Testis (tissue), 3 donors: ENCODE data around the gene MAEA. TPM values are rescaled to one million over a fixed set of nuclear protein-coding genes. Genes with fewer than 3 reads are reported as not detected.
A peak's percentile ranks its signal among the peaks of the same experiment; 100 is the strongest.

Experiments used
- DNase-seq: peaks from one replicate; pipeline ENCODE4 v3.0.0-alpha.2; 2019
- H3K27ac ChIP-seq, 2 donors: fragments of 200-600 bp; sonication (generic); one replicate each; pipeline ENCODE4 v1.5.1; 2019
- H3K27me3 ChIP-seq: fragments of 200-600 bp; sonication (generic); one replicate; pipeline ENCODE4 v1.5.1; 2019
- H3K36me3 ChIP-seq: fragments of 200-600 bp; sonication (generic); one replicate; pipeline ENCODE4 v1.5.1; 2017; ENCODE audit warnings: low read depth; ENCODE audit errors: missing control alignments
- H3K4me1 ChIP-seq: fragments of 200-600 bp; sonication (generic); one replicate; pipeline ENCODE4 v1.5.1; 2019
- H3K4me3 ChIP-seq, 2 donors: fragments of 200-600 bp; sonication (generic); one replicate each; pipeline ENCODE4 v1.5.1; 2017 to 2019
- H3K9me3 ChIP-seq: fragments of 200-600 bp; sonication (generic); one replicate; pipeline ENCODE4 v1.5.1; 2017
- POLR2A ChIP-seq: fragments of 450-650 bp; IDR thresholded peaks from one replicate; pipeline ENCODE4 v1.6.1; 2017; ENCODE audit warnings: antibody characterized with exemption, mild to moderate bottlenecking, moderate library complexity
- WGBS, 2 donors: methylation state at CpG; one replicate each; pipeline ENCODE4 v1.1.5; 2018; 5-methylcytosine and 5-hydroxymethylcytosine counted together
- intact Hi-C: fragments of 100-400 bp; cut with DNase I; formaldehyde crosslinking; loops from one replicate; pipeline ENCODE4 v1.15.1; 2023; ENCODE audit warnings: low total_unique reads
- polyA plus RNA-seq: library from polyadenylated mRNA; stranded (reverse); fragments of 350-450 nt; fragmentation: Illumina TruSeq; extraction: RNeasy Lipid Tissue Mini Kit (QIAGEN cat#74804); gene quantifications from one replicate; pipeline ENCODE4 v1.2.3, GENCODE V29; 2014; ENCODE audit warnings: low read depth, low replicate concordance; ENCODE audit not compliant: insufficient read depth
- total RNA-seq, 2 donors: library from RNA; depleted of rRNA; stranded (reverse); fragments of >200 nt; gene quantifications; one replicate each; pipeline ENCODE4 v1.2.3, GENCODE V29; 2016
- TF ChIP-seq, protein P1 (sequence below), 3 experiments: fragments of 450-650 bp in 2 of 3; fragments of 200-600 bp in 1 of 3; sonication (generic) in 1 of 3; IDR thresholded peaks; one replicate each; pipeline ENCODE4 v1.5.1; 2016 to 2019; ENCODE audit warnings: antibody characterized with exemption in 3 of 3, mild to moderate bottlenecking in 2 of 3, moderate library complexity in 1 of 3

Gene MAEA
- total and polyA plus RNA-seq, 3 donors from 2014 or later = 71.2 to 129 (median 94.2) TPM

DNA sequence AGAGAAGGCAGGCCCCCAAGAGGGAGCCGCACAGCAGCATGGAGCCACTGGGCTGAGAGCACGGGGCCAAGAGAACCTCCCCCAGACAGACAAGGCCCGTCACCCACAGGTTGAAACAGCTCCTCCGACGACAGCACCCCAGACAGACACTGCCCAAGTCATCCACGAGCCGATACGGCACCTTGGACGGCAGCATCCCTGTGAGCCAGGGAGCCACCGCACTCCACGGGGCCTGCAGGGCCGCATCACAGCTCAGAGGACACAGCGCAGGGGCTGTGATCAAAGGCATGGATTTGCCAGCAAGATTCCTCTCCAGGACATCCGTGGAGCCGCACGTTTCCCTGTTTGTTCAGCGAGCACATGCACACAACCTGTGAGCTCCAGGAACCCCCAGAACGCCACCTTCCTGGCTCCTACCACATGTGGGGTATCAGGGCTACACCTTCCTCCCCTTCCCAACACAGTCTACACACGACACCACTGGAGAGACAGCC, 44.7 kb upstream of the MAEA start:
- Histone ChIP-seq H3K4me3 (no peak overlapping the region), H3K9me3 (no peaks in the 10 kb centered on the region), H3K27me3 (no peaks in the 10 kb centered on the region), H3K4me1 (peaks cover 36% of the 10 kb centered on the region), H3K27ac (no peak overlapping the region), H3K36me3 (no peaks in the 10 kb centered on the region)
- peak; percentile 14 for DNase-seq
- TF ChIP-seq, protein P1, sequence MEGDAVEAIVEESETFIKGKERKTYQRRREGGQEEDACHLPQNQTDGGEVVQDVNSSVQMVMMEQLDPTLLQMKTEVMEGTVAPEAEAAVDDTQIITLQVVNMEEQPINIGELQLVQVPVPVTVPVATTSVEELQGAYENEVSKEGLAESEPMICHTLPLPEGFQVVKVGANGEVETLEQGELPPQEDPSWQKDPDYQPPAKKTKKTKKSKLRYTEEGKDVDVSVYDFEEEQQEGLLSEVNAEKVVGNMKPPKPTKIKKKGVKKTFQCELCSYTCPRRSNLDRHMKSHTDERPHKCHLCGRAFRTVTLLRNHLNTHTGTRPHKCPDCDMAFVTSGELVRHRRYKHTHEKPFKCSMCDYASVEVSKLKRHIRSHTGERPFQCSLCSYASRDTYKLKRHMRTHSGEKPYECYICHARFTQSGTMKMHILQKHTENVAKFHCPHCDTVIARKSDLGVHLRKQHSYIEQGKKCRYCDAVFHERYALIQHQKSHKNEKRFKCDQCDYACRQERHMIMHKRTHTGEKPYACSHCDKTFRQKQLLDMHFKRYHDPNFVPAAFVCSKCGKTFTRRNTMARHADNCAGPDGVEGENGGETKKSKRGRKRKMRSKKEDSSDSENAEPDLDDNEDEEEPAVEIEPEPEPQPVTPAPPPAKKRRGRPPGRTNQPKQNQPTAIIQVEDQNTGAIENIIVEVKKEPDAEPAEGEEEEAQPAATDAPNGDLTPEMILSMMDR (IDR thresholded peaks at IDR 0.05) = no peak
- TF ChIP-seq POLR2A = no peak
- 79 to 100% methylated on average over 1 to 7 of the region's 19 CpGs for WGBS, 2 donors
- intact Hi-C loops = no loop called here

DNA sequence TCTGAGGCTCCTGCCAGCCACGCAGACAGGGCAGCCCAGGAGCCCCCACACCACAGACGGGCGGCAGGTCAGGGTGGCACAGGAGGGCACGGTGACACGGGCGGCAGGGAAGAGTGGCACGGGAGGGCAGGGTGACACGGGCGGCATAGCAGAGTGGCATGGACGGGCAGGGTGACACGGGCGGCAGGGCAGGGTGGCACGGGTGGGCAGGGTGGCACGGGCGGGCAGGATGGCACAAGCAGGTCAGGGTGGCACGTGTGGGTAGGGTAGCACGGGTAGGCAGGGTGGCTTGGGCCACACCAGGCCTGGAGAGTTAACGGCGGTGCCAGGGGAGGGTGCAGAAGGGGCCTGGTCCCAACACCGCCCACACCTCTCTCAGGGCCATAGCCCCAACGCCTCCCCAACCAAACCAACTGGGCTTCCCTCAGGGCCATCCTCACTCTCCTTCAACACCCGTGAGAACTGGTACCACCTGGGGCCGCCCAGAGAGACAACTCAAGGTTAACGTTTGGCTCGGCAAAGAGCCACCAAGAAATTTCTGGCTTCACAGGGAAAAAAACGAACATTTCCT, 44.1 kb upstream of the MAEA start:
- intact Hi-C loops = no loop called here
- H3K27me3 ChIP-seq = no peaks in the 10 kb centered on the region
- WGBS, 2 donors = 65 to 71% methylated on average over 13 to 26 of the region's 26 CpGs
- no peaks in the 10 kb centered on the region for H3K36me3 ChIP-seq
- no peak overlapping the region for H3K4me3 ChIP-seq
- DNase-seq = peak; percentile 17
- H3K9me3 ChIP-seq = no peaks in the 10 kb centered on the region
- no peak for TF ChIP-seq POLR2A
- TF ChIP-seq, protein P1 (IDR thresholded peaks at IDR 0.05) = no peak
- H3K4me1 ChIP-seq = peaks cover 42% of the 10 kb centered on the region
- H3K27ac ChIP-seq = no peak overlapping the region

- 54 to 59% methylated on average over 17 to 24 of the region's 24 CpGs for WGBS, 2 donors
- peak; percentile 18 for DNase-seq
- TF ChIP-seq POLR2A = no peak
- TF ChIP-seq, protein P1 (IDR thresholded peaks at IDR 0.05) = no peak
- Histone ChIP-seq H3K4me1 (peaks cover 45% of the 10 kb centered on the region), H3K36me3 (no peaks in the 10 kb centered on the region), H3K27ac (peak overlapping the region in 1 of 2 donors; percentile 95), H3K27me3 (no peaks in the 10 kb centered on the region), H3K9me3 (no peaks in the 10 kb centered on the region), H3K4me3 (no peak overlapping the region)
- intact Hi-C loops = no loop called here
Observed at GRCh38 chr4:1246111-1246881, 43.4 kb upstream of the MAEA start.

DNA sequence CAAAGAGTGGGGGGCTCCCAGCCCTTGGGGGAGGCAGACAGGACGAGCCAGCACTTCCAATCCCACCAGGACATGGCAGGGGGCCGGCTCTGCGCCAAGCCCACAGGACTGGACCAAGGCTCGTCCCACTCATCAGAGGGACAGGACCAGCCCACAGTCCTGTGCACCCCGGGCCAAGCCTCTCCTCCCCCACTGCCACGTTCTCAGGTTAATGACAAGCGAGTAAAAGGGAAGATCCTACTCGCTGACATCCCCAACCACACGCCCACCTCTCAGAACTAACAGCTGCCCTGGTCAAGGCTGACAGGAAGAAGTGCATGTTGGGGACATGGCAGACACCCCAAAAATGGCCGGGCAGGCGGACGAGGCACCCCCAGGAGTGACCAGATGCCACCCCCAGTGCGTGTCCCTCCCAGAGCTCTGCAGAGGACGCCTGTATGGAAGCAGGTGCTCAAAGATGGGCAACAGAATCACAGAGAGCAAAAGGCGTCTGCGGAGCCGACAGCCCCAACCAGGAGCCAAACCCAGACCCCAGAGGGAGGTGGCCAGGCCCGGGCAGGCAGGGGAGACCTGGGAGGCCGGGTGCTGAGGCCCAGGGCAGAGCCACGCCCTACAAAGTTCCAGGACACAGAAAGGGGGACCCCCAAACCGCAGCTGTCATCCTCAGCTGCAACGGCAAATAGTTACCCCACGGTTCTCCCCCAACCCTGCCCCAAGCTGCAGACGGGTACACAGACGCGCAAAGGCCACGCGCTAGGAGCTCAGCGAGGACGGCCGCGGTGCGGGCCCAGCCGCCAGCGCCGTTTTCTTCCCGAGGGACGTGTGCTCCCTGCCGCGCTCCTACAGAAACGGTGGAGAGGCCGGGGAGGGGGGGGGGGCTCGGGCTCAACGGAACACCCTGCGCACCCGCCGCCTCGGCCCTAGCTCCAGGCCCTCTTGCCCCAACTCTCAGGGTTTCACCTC, 42.5 kb upstream of the MAEA start:
- DNase-seq = peak; percentile 16
- Histone ChIP-seq H3K4me1 (peaks cover 45% of the 10 kb centered on the region), H3K27me3 (no peaks in the 10 kb centered on the region), H3K36me3 (no peaks in the 10 kb centered on the region), H3K27ac (peak overlapping the region; percentile 92 to 95), H3K4me3 (peak overlapping the region; percentile 88 to 89), H3K9me3 (no peaks in the 10 kb centered on the region)
- TF ChIP-seq POLR2A = no peak
- TF ChIP-seq, protein P1 (IDR thresholded peaks at IDR 0.05) = no peak
- WGBS, 2 donors = 6 to 8% methylated on average over 35 to 41 of the region's 48 CpGs
- intact Hi-C loops = no loop called here
